SK-N-SH (cell line): ENCODE data around the gene MTCL1. TPM values are rescaled to one million over a fixed set of nuclear protein-coding genes. Genes with fewer than 3 reads are reported as not detected.

Experiments used
- CTCF ChIA-PET: fragments of 300-600, 350-600 bp; formaldehyde crosslinking; extraction: SDS; loops from one replicate; lab custom pipeline; 2021; lab: Yijun Ruan, JAX
- POLR2A ChIA-PET: fragments of 350-600 bp; sonication (Branson Sonifier 250); formaldehyde crosslinking; extraction: SDS; loops from one replicate; lab custom pipeline; 2020; ENCODE audit warnings: antibody characterized with exemption, inconsistent platforms; lab: Yijun Ruan, JAX
- DNase-seq: peaks from one replicate; pipeline ENCODE4 v3.0.0; 2012
- H2AFZ ChIP-seq: fragments of 200-600 bp; sonication (generic); 2 replicates; pipeline ENCODE4 v1.8.1; 2016; ENCODE audit warnings: antibody characterized with exemption, mild to moderate bottlenecking, low read depth
- H3F3A ChIP-seq: fragments of 200-600 bp; sonication (generic); replicated peaks from 2 replicates; pipeline ENCODE3; 2016; ENCODE audit warnings: antibody characterized with exemption, mild to moderate bottlenecking; ENCODE audit not compliant: insufficient read depth
- H3K27ac ChIP-seq, 2 experiments: fragments of 200-500 bp in 1 of 2; fragments of 200-600 bp in 1 of 2; sonication (Bioruptor generic) in 1 of 2; sonication (generic), shearing (Covaris generic) in 1 of 2; 2 replicates each; pipeline versions ENCODE4 v1.5.1 to v1.6.1; 2014 to 2016; ENCODE audit warnings: low read depth in 2 of 2, inconsistent platforms in 1 of 2, low read length in 1 of 2, mild to moderate bottlenecking in 1 of 2, mixed read lengths in 1 of 2
- H3K27me3 ChIP-seq: fragments of 200-600 bp; sonication (generic), shearing (Covaris generic); 2 replicates; pipeline ENCODE4 v1.6.1; 2016; ENCODE audit warnings: mixed run types; ENCODE audit not compliant: insufficient read depth
- H3K36me3 ChIP-seq, 2 experiments: fragments of 200-500 bp in 1 of 2; fragments of 200-600 bp in 1 of 2; sonication (Bioruptor generic) in 1 of 2; sonication (generic) in 1 of 2; replicated peaks in 1 of 2; 2 replicates each; pipeline versions ENCODE3 to v1.5.1; 2014 to 2016; ENCODE audit warnings: low read length in 1 of 2, mild to moderate bottlenecking in 1 of 2; ENCODE audit not compliant: insufficient read depth in 2 of 2, control insufficient read depth in 1 of 2
- H3K4me1 ChIP-seq, 2 experiments: fragments of 200-500 bp in 1 of 2; fragments of 200-600 bp in 1 of 2; sonication (Bioruptor generic) in 1 of 2; sonication (generic), shearing (Covaris generic) in 1 of 2; 2 replicates each; pipeline versions ENCODE4 v1.5.1 to v1.6.1; 2014 to 2016; ENCODE audit warnings: low read depth in 1 of 2, low read length in 1 of 2, mixed run types in 1 of 2; ENCODE audit not compliant: insufficient read depth in 2 of 2, control insufficient read depth in 1 of 2
- H3K4me2 ChIP-seq: fragments of 200-600 bp; sonication (generic), shearing (Covaris generic); 2 replicates; pipeline ENCODE4 v1.6.1; 2017; ENCODE audit warnings: mixed run types
- H3K4me3 ChIP-seq, 2 experiments: fragments of 200-500 bp in 1 of 2; fragments of 200-600 bp in 1 of 2; sonication (Bioruptor generic) in 1 of 2; sonication (generic), shearing (Covaris generic) in 1 of 2; 2 replicates each; pipeline versions ENCODE4 v1.5.1 to v1.8.1; 2014 to 2016; ENCODE audit warnings: low read depth in 2 of 2, inconsistent platforms in 1 of 2, low read length in 1 of 2, mild to moderate bottlenecking in 1 of 2, mixed read lengths in 1 of 2, moderate library complexity in 1 of 2
- H3K79me2 ChIP-seq: fragments of 200-600 bp; sonication (generic); 2 replicates; pipeline ENCODE4 v1.8.1; 2017; ENCODE audit warnings: mild to moderate bottlenecking; ENCODE audit not compliant: insufficient read depth
- H3K9ac ChIP-seq: fragments of 200-600 bp; sonication (generic); 2 replicates; pipeline ENCODE4 v1.6.1; 2017; ENCODE audit warnings: mixed run types
- H3K9me2 ChIP-seq: fragments of 200-600 bp; sonication (generic); 2 replicates; pipeline ENCODE4 v1.6.1; 2017; ENCODE audit warnings: mixed run types
- H3K9me3 ChIP-seq: fragments of 200-600 bp; sonication (generic); 2 replicates; pipeline ENCODE4 v1.6.1; 2017; ENCODE audit warnings: mixed run types, mild to moderate bottlenecking, moderate library complexity
- H4K20me1 ChIP-seq: fragments of 200-600 bp; sonication (generic); 2 replicates; pipeline ENCODE4 v1.6.1; 2017; ENCODE audit warnings: mild to moderate bottlenecking, mixed run types; ENCODE audit not compliant: insufficient read depth
- CHD2 ChIP-seq: fragments of 150-350 bp; IDR thresholded peaks from 2 replicates; pipeline ENCODE4 v1.6.1; 2018; ENCODE audit warnings: low read length; ENCODE audit not compliant: partially characterized antibody
- EP300 ChIP-seq, 2 experiments: IDR thresholded peaks; 2 replicates each; pipeline versions ENCODE4 v1.4.0 to v1.6.1; 2012; ENCODE audit warnings: borderline replicate concordance in 1 of 2, low read depth in 1 of 2, low read length in 1 of 2
- FOSL2 ChIP-seq: IDR thresholded peaks from 2 replicates; pipeline ENCODE4 v1.4.0; 2012; ENCODE audit warnings: low read depth, mild to moderate bottlenecking, moderate library complexity, borderline replicate concordance
- FOXJ3 ChIP-seq: sonication (generic); formaldehyde crosslinking; IDR thresholded peaks from 2 replicates; pipeline ENCODE4 v1.5.1; 2020; ENCODE audit warnings: mild to moderate bottlenecking, missing genetic modification reagents
- NFIC ChIP-seq: IDR thresholded peaks from 2 replicates; pipeline ENCODE4 v1.4.0; 2012; ENCODE audit warnings: borderline replicate concordance
- POLR2AphosphoS5 ChIP-seq: IDR thresholded peaks from 2 replicates; pipeline ENCODE4 v1.6.1; 2012; ENCODE audit warnings: low read depth, low read length
- RAD21 ChIP-seq: IDR thresholded peaks from 2 replicates; pipeline ENCODE4 v1.6.1; 2012; ENCODE audit warnings: mild to moderate bottlenecking, low read length
- RFX5 ChIP-seq: IDR thresholded peaks from 2 replicates; pipeline ENCODE4 v1.6.1; 2012; ENCODE audit warnings: mild to moderate bottlenecking, improper control_type of control experiment, low read length
- SMC3 ChIP-seq: IDR thresholded peaks from 2 replicates; pipeline ENCODE4 v1.6.1; 2012; ENCODE audit warnings: low read depth, low read length, improper control_type of control experiment
- YY1 ChIP-seq: IDR thresholded peaks from 2 replicates; pipeline ENCODE4 v1.4.0; 2012; ENCODE audit warnings: low read depth, mild to moderate bottlenecking
- WGBS: methylation state at CpG from one replicate; pipeline ENCODE4 v1.1.6; 2017; ENCODE audit warnings: low lambda C conversion rate; 5-methylcytosine and 5-hydroxymethylcytosine counted together
- polyA plus RNA-seq, 3 experiments: library from polyadenylated mRNA; depleted of rRNA; stranded (reverse); fragments of >200 nt; gene quantifications; 2 replicates each; pipeline ENCODE4 v1.2.3, GENCODE V29; 2012
- TF ChIP-seq, protein P1 (sequence below): IDR thresholded peaks from 2 replicates; pipeline ENCODE4 v1.4.0; 2012; ENCODE audit warnings: low read depth, borderline replicate concordance
- TF ChIP-seq, protein P2 (sequence below): IDR thresholded peaks from 2 replicates; pipeline ENCODE4 v1.4.0; 2012; ENCODE audit warnings: low read depth
- TF ChIP-seq, protein P3 (sequence below): IDR thresholded peaks from 2 replicates; pipeline ENCODE4 v1.6.1; 2012; ENCODE audit warnings: mild to moderate bottlenecking, low read depth, low read length, moderate library complexity
- TF ChIP-seq, protein P4 (sequence below): fragments of 150-350 bp; IDR thresholded peaks from 2 replicates; pipeline ENCODE4 v1.6.1; 2016; ENCODE audit warnings: mild to moderate bottlenecking, low read depth, low read length

MTCL1 gene
- polyA plus RNA-seq, 1 of the 3 experiments (the other 2 are of a cell fraction), result 33.5 TPM

DNA sequence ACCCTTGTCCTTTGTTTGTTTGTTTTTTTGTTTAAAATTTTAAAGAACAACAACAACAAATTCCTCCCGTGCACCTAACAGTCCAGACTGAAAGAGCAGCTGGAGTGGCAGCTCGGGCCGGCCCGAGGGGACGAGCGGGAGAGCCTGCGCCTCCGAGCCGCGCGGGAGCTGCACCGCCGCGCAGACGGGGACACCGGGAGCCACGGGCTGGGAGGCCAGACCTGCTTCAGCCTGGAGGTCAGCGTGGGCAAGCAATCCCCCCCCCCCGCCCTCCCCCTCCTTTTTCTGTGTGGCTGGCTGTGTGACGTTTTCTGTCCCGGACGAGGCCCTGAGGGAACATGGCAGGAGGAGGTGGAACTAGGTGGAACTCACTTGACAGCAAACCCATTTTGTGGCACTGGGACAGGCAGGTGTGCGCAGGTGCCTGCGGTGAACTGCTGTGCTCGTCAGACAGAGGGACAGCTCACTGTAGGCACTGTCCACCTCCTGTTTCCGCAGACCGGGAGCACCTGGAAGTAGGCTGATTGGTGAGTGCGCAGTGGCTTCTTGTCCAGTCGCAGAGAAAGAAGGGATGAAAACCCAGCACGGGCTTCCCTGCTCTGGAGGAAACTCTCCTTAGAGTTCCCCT, 80.6 kb downstream of the MTCL1 start:
- H3K9ac ChIP-seq, result no peak overlapping the region
- H3K9me3 ChIP-seq, result no peaks in the 10 kb centered on the region
- ChIA-PET CTCF (interaction anchor here (0.6 to 2.6 kb wide), 6 partner anchors 10 to 202 kb away, joined by 4 to 11 read pairs (median 6); no protein-coding TSS in a partner anchor), POLR2A (interaction anchor here (0.6 to 2.1 kb wide), 2 partner anchors 18 to 20 kb away, joined by 3 to 9 read pairs; no protein-coding TSS in a partner anchor)
- H3K79me2 ChIP-seq, result no peaks in the 10 kb centered on the region; the same call in 1 of the 2 replicates
- H3F3A ChIP-seq, result no peaks in the 10 kb centered on the region
- no peaks in the 10 kb centered on the region for H3K9me2 ChIP-seq
- H3K4me1 ChIP-seq, result peaks cover 5 to 20% of the 10 kb centered on the region in 2 experiments; a peak in 2 of 4 replicates
- H4K20me1 ChIP-seq, result no peaks in the 10 kb centered on the region
- no peak overlapping the region for H3K4me3 ChIP-seq
- no peak for TF ChIP-seq YY1
- TF ChIP-seq, protein P1, sequence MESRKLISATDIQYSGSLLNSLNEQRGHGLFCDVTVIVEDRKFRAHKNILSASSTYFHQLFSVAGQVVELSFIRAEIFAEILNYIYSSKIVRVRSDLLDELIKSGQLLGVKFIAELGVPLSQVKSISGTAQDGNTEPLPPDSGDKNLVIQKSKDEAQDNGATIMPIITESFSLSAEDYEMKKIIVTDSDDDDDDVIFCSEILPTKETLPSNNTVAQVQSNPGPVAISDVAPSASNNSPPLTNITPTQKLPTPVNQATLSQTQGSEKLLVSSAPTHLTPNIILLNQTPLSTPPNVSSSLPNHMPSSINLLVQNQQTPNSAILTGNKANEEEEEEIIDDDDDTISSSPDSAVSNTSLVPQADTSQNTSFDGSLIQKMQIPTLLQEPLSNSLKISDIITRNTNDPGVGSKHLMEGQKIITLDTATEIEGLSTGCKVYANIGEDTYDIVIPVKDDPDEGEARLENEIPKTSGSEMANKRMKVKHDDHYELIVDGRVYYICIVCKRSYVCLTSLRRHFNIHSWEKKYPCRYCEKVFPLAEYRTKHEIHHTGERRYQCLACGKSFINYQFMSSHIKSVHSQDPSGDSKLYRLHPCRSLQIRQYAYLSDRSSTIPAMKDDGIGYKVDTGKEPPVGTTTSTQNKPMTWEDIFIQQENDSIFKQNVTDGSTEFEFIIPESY, result no peak
- peaks cover 29 to 74% of the 10 kb centered on the region in 2 experiments for H3K36me3 ChIP-seq
- WGBS, result 95% methylated on average over 25 of the region's 30 CpGs
- no peaks in the 10 kb centered on the region for H3K27me3 ChIP-seq
- H3K27ac ChIP-seq, result no peak overlapping the region
- no peak overlapping the region for H2AFZ ChIP-seq
- no peak for DNase-seq
- no peak overlapping the region for H3K4me2 ChIP-seq

DNA sequence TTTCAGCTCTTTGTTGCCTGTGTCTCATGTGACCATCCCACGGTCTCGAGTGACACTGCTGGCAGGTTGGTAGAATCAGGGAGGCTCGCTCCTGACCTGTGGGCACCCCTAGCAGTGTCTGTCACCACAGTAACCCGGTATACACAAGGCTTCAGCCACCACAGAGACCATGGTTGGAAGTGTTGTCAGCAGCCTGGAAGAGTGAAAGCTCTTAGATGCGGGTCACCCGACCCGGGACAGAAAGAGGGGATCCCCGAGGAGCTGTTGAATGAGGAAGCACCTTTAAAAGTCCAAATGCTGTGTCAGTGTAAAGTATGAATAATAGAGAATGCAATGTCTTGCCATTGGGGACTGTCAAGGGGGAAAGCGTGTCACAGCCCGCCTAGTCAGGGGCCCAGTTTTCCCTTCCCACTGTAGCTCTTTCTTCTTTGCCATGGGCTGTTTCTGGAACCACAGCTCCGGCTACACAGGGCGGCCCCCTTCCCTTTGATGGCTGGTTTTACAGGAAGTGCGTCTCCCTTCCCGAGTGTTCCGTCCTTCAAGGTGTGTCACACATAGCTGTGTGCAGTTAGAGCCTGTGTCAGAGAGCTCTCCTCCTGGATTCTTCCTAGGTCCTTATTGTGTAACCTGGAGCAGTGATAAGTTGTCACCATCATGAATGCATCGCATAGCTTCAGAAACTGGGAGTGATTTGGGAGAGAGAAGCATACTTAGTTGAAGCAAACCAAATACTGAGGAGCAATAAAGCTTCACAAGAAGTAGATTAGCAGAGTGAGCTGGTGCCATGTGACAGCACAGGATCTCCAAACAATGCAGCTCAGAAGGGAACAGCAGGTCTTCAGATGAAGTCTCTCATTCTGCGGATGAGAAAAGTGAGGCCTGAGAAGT, 81.4 kb downstream of the MTCL1 start:
- no peak overlapping the region for H3K4me3 ChIP-seq
- ChIA-PET POLR2A (interaction anchor here (0.6 to 2.1 kb wide), 2 partner anchors 18 to 21 kb away, joined by 3 to 9 read pairs; no protein-coding TSS in a partner anchor), CTCF (interaction anchor here (0.6 to 2.6 kb wide), 8 partner anchors 9 to 201 kb away, joined by 3 to 11 read pairs (median 5); no protein-coding TSS in a partner anchor)
- no peaks in the 10 kb centered on the region for H3K9me2 ChIP-seq
- H2AFZ ChIP-seq, result no peak overlapping the region
- H3F3A ChIP-seq, result no peaks in the 10 kb centered on the region
- H3K9ac ChIP-seq, result no peak overlapping the region
- H4K20me1 ChIP-seq, result no peaks in the 10 kb centered on the region
- no peaks in the 10 kb centered on the region for H3K27me3 ChIP-seq
- no peak overlapping the region for H3K4me2 ChIP-seq
- no peak overlapping the region for H3K27ac ChIP-seq
- peaks cover 29 to 74% of the 10 kb centered on the region in 2 experiments for H3K36me3 ChIP-seq
- WGBS, result 95% methylated on average over 14 of the region's 17 CpGs
- no peaks in the 10 kb centered on the region; the same call in 1 of the 2 replicates for H3K79me2 ChIP-seq
- no peaks in the 10 kb centered on the region for H3K9me3 ChIP-seq
- H3K4me1 ChIP-seq, result peaks cover 10 to 26% of the 10 kb centered on the region in 2 experiments; a peak in 3 of 4 replicates
- DNase-seq, result no peak
- TF ChIP-seq POLR2AphosphoS5, result no peak
- TF ChIP-seq, protein P1, result no peak
- TF ChIP-seq RAD21, result no peak
- no peak for TF ChIP-seq CHD2
- TF ChIP-seq SMC3, result no peak
- TF ChIP-seq, protein P2, sequence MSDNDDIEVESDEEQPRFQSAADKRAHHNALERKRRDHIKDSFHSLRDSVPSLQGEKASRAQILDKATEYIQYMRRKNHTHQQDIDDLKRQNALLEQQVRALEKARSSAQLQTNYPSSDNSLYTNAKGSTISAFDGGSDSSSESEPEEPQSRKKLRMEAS, result no peak
- TF ChIP-seq RFX5, result no peak
- TF ChIP-seq FOXJ3 (CRISPR knock-in tag), result no peak
- no peak for TF ChIP-seq NFIC
- TF ChIP-seq, protein P3, sequence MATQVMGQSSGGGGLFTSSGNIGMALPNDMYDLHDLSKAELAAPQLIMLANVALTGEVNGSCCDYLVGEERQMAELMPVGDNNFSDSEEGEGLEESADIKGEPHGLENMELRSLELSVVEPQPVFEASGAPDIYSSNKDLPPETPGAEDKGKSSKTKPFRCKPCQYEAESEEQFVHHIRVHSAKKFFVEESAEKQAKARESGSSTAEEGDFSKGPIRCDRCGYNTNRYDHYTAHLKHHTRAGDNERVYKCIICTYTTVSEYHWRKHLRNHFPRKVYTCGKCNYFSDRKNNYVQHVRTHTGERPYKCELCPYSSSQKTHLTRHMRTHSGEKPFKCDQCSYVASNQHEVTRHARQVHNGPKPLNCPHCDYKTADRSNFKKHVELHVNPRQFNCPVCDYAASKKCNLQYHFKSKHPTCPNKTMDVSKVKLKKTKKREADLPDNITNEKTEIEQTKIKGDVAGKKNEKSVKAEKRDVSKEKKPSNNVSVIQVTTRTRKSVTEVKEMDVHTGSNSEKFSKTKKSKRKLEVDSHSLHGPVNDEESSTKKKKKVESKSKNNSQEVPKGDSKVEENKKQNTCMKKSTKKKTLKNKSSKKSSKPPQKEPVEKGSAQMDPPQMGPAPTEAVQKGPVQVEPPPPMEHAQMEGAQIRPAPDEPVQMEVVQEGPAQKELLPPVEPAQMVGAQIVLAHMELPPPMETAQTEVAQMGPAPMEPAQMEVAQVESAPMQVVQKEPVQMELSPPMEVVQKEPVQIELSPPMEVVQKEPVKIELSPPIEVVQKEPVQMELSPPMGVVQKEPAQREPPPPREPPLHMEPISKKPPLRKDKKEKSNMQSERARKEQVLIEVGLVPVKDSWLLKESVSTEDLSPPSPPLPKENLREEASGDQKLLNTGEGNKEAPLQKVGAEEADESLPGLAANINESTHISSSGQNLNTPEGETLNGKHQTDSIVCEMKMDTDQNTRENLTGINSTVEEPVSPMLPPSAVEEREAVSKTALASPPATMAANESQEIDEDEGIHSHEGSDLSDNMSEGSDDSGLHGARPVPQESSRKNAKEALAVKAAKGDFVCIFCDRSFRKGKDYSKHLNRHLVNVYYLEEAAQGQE, result no peak
- no peak for TF ChIP-seq YY1
- TF ChIP-seq FOSL2, result no peak
- TF ChIP-seq EP300 (IDR thresholded peaks at IDR 0.05; ENCODE audit: borderline replicate concordance in 1 of 2, low read depth in 1 of 2, low read length in 1 of 2), result no peak
- TF ChIP-seq, protein P4, sequence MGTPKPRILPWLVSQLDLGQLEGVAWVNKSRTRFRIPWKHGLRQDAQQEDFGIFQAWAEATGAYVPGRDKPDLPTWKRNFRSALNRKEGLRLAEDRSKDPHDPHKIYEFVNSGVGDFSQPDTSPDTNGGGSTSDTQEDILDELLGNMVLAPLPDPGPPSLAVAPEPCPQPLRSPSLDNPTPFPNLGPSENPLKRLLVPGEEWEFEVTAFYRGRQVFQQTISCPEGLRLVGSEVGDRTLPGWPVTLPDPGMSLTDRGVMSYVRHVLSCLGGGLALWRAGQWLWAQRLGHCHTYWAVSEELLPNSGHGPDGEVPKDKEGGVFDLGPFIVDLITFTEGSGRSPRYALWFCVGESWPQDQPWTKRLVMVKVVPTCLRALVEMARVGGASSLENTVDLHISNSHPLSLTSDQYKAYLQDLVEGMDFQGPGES, result no peak
